Gastrocnemius medialis (tissue), 4 donors: ENCODE data around the gene TAF11. TPM values are rescaled to one million over a fixed set of nuclear protein-coding genes. Genes with fewer than 3 reads are reported as not detected.

ENCODE experiments used
- ATAC-seq, 2 donors: fragments of 150-250 bp; one replicate each; pipeline ENCODE4 v1.9.1; 2016
- DNase-seq, 2 donors: peaks; one replicate each; pipeline ENCODE4 v3.0.0-alpha.2; 2019
- H3K27ac ChIP-seq, 4 donors: fragments of 200-600 bp; sonication (generic); 1 replicate in 1 of 4; 2 replicates in 3 of 4; pipeline ENCODE4 v1.5.1; 2016 to 2018; ENCODE audit warnings: mild to moderate bottlenecking in 2 of 4, moderate library complexity in 1 of 4
- H3K27me3 ChIP-seq, 3 donors: fragments of 200-600 bp; sonication (generic) in 2 of 3; 1 replicate in 1 of 3; 2 replicates in 2 of 3; pipeline versions ENCODE4 v1.5.1 to v1.6.0; 2016 to 2019; ENCODE audit warnings: mild to moderate bottlenecking in 1 of 3, moderate library complexity in 1 of 3
- H3K36me3 ChIP-seq, 2 donors: fragments of 200-600 bp; sonication (generic) in 1 of 2; one replicate each; pipeline ENCODE4 v1.5.1; 2017 to 2018
- H3K4me1 ChIP-seq, 2 donors: fragments of 200-600 bp; sonication (generic) in 1 of 2; one replicate each; pipeline ENCODE4 v1.5.1; 2016 to 2017; ENCODE audit warnings: mild to moderate bottlenecking in 2 of 2
- H3K4me3 ChIP-seq, 4 donors: fragments of 200-600 bp; sonication (generic) in 3 of 4; 1 replicate in 1 of 4; 2 replicates in 3 of 4; pipeline ENCODE4 v1.5.1; 2016 to 2019; ENCODE audit warnings: mild to moderate bottlenecking in 2 of 4
- H3K9me3 ChIP-seq, 3 donors: fragments of 200-600 bp; sonication (generic) in 2 of 3; 1 replicate in 1 of 3; 2 replicates in 2 of 3; pipeline ENCODE4 v1.5.1; 2016 to 2019
- POLR2A ChIP-seq, 2 donors: fragments of 450-650 bp; IDR thresholded peaks; one replicate each; pipeline ENCODE4 v1.6.1; 2017; ENCODE audit warnings: antibody characterized with exemption in 2 of 2, mild to moderate bottlenecking in 2 of 2, moderate library complexity in 2 of 2
- in situ Hi-C, 4 donors: fragments of 200-750 bp; cut with MboI; loops; one replicate each; pipeline versions ENCODE4 v1.15.0 to v1.8.0; 2017; ENCODE audit warnings: low sequenced_read_pairs in 4 of 4
- intact Hi-C: fragments of 100-400 bp; cut with DNase I; formaldehyde crosslinking; loops from one replicate; pipeline ENCODE4 v1.15.1; 2023; ENCODE audit warnings: low total_unique reads
- total RNA-seq, 4 donors: library from RNA; depleted of rRNA; stranded (reverse); fragments of >200 nt; gene quantifications; one replicate each; pipeline versions ENCODE4 v1.1.0 to v1.2.3, GENCODE V29; 2016
- TF ChIP-seq, protein P1 (sequence below), 5 experiments: fragments of 450-650 bp in 3 of 5; fragments of 200-600 bp in 2 of 5; sonication (generic) in 2 of 5; IDR thresholded peaks in 4 of 5; conservative IDR thresholded peaks in 1 of 5; 1 replicate in 4 of 5; 2 replicates in 1 of 5; pipeline ENCODE4 v1.5.1; 2016 to 2019; ENCODE audit warnings: antibody characterized with exemption in 5 of 5, mild to moderate bottlenecking in 3 of 5, moderate library complexity in 3 of 5

TAF11 gene
- total RNA-seq, 4 donors from 2014 or later: 23.2 to 32.6 (median 24.0) TPM

DNA sequence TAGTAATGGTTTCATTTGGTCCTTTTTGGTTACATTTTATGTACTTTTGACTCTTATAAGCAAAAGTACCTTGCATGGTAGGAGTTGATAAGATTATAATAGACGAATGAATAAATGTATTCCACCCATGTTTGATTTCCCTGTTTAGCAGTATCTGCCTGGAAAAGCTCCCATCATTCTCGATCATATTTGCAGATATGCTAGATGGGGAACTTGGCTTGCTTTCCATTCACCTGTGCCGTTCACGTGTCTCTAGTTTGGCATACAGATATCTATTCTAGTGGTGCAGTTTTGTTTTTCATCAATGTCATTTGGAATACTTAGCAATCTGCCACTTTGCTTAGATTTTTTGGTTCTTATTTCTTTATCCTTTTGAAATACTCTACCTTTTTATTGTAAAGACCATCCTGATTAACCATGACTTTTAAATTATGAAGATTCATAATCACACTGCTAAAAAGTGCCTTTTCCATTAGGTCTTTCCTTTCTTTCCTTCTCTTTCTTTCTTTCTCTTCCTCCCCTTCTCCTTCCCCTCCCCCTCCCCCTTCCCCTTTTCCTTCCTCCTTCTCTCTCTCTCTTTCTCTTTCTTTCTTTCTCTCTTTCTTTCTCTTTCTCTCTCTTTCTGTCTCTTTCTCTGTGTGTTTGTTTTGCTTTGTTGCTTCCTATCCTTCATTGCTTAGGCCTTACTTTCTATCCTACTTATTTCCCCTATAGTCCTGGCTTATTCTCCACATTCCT, 41.6 kb upstream of the TAF11 start:
- Histone ChIP-seq H3K9me3 (no peaks in the 10 kb centered on the region), H3K27ac (no peak overlapping the region), H3K27me3 (no peaks in the 10 kb centered on the region), H3K4me3 (no peak overlapping the region), H3K36me3 (no peaks in the 10 kb centered on the region), H3K4me1 (peaks cover 14 to 15% of the 10 kb centered on the region in 2 donors)
- no peak for DNase-seq
- ATAC-seq: no peak
- in situ Hi-C loops (no loop called here), intact Hi-C loops (no loop called here)
- TF ChIP-seq, protein P1, sequence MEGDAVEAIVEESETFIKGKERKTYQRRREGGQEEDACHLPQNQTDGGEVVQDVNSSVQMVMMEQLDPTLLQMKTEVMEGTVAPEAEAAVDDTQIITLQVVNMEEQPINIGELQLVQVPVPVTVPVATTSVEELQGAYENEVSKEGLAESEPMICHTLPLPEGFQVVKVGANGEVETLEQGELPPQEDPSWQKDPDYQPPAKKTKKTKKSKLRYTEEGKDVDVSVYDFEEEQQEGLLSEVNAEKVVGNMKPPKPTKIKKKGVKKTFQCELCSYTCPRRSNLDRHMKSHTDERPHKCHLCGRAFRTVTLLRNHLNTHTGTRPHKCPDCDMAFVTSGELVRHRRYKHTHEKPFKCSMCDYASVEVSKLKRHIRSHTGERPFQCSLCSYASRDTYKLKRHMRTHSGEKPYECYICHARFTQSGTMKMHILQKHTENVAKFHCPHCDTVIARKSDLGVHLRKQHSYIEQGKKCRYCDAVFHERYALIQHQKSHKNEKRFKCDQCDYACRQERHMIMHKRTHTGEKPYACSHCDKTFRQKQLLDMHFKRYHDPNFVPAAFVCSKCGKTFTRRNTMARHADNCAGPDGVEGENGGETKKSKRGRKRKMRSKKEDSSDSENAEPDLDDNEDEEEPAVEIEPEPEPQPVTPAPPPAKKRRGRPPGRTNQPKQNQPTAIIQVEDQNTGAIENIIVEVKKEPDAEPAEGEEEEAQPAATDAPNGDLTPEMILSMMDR (IDR thresholded peaks at IDR 0.05 in 4 of 5, conservative IDR thresholded peaks at IDR 0.05 in 1 of 5): no peak

DNA sequence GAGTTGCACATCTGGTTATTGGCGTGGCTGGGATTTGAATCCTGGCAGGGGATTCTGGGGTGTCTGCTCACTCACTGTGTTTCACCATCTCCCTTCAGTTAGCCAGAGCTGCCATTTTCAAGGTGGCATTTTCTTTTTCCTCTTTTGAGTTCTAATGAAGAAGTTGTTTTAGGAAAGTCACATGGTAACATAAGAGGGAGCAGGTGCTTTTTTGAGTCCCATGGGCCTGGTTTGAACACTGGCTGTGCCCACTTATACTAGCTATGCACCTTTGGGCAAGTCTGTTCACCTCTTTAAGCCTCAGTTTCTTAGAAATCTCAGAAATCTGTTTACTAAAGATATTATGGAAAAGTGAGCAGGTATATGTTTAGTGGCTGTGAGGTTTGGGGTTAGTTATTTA, 40.9 kb upstream of the TAF11 start:
- TF ChIP-seq, protein P1 (IDR thresholded peaks at IDR 0.05 in 4 of 5, conservative IDR thresholded peaks at IDR 0.05 in 1 of 5): no peak
- TF ChIP-seq POLR2A (IDR thresholded peaks at IDR 0.05): no peak
- Histone ChIP-seq H3K4me3 (no peak overlapping the region), H3K27ac (no peak overlapping the region), H3K27me3 (no peaks in the 10 kb centered on the region), H3K4me1 (peaks cover 8 to 11% of the 10 kb centered on the region in 2 donors), H3K9me3 (no peaks in the 10 kb centered on the region), H3K36me3 (no peaks in the 10 kb centered on the region)
- DNase-seq (no peak), ATAC-seq (no peak)
- in situ Hi-C loops (no loop called here), intact Hi-C loops (no loop called here)

DNA sequence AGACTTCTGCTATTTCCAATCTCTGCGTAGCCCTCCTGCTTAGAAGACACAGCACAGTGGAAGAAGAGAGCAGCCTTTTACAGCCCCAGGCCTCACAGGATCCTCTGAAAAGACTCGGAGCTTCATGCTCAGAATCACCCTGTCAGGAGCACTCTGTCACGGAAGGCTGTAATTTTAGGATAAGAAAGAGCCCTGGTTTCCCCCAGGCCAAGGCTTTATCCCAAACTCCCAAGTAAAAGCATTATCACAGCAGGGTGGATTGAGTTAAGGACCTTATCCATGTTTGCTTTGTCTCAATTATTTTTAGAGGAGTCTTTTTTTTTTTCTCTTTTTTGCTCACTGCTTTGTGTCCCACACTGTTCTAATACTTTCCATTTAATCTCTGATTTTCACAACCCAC, 40.4 kb upstream of the TAF11 start:
- ATAC-seq: no peak
- H3K27ac ChIP-seq: no peak overlapping the region
- H3K4me3 ChIP-seq: no peak overlapping the region
- intact Hi-C loops: no loop called here
- H3K36me3 ChIP-seq: no peaks in the 10 kb centered on the region
- no peak for DNase-seq
- H3K4me1 ChIP-seq: peaks cover 7 to 11% of the 10 kb centered on the region in 2 donors
- no peak for TF ChIP-seq POLR2A (IDR thresholded peaks at IDR 0.05)
- TF ChIP-seq, protein P1 (IDR thresholded peaks at IDR 0.05 in 4 of 5, conservative IDR thresholded peaks at IDR 0.05 in 1 of 5): no peak
- in situ Hi-C loops: no loop called here
- H3K27me3 ChIP-seq: no peaks in the 10 kb centered on the region
- H3K9me3 ChIP-seq: no peaks in the 10 kb centered on the region

DNA sequence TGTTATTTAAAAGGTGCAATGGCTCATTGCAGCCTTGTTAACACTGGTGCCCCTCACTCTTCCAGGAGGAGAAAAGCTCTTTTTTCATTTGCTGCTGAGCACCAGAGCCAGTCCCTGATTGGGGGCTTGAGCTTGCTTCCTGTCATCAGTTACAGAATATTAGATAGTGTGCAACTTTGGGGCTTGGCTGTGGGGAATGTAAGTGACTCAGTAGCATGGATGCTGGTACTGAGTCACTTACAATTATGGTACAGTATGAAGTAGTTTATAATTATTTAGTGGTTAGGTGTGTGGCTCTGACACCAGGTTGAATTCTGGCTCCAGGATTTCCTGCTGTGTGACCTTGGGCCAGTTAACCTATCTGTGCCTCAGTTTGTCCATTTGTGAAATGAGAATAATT, 38.8 kb upstream of the TAF11 start:
- in situ Hi-C loops: no loop called here
- Histone ChIP-seq H3K4me3 (no peak overlapping the region), H3K27me3 (no peaks in the 10 kb centered on the region), H3K9me3 (no peaks in the 10 kb centered on the region), H3K27ac (no peak overlapping the region), H3K36me3 (no peaks in the 10 kb centered on the region), H3K4me1 (peaks cover 7 to 11% of the 10 kb centered on the region in 2 donors)
- TF ChIP-seq, protein P1 (IDR thresholded peaks at IDR 0.05 in 4 of 5, conservative IDR thresholded peaks at IDR 0.05 in 1 of 5): no peak
- no peak for TF ChIP-seq POLR2A (IDR thresholded peaks at IDR 0.05)
- DNase-seq: no peak
- no peak for ATAC-seq
- intact Hi-C loops: no loop called here
